GM12891 (cell line): ENCODE measurements around the gene PARS2.

Experiments used
- PAX5 ChIP-seq: IDR thresholded peaks from 2 replicates; pipeline ENCODE4 v1.6.1; 2011; ENCODE audit warnings: low read length, moderate library complexity, mild to moderate bottlenecking; ENCODE audit not compliant: insufficient read depth, severe bottlenecking
- POLR2A ChIP-seq: IDR thresholded peaks from 2 replicates; pipeline ENCODE4 v1.6.1; 2011; ENCODE audit warnings: low read depth, low read length, control low read depth
- POLR2AphosphoS5 ChIP-seq: IDR thresholded peaks from 2 replicates; pipeline ENCODE4 v1.6.1; 2011; ENCODE audit warnings: low read depth, low read length, control low read depth
- SPI1 ChIP-seq: IDR thresholded peaks from 2 replicates; pipeline ENCODE4 v1.6.1; 2011; ENCODE audit warnings: low read depth, low read length, control low read depth
- TAF1 ChIP-seq: IDR thresholded peaks from 2 replicates; pipeline ENCODE4 v1.6.1; 2011; ENCODE audit warnings: low read depth, low read length, control low read depth

DNA sequence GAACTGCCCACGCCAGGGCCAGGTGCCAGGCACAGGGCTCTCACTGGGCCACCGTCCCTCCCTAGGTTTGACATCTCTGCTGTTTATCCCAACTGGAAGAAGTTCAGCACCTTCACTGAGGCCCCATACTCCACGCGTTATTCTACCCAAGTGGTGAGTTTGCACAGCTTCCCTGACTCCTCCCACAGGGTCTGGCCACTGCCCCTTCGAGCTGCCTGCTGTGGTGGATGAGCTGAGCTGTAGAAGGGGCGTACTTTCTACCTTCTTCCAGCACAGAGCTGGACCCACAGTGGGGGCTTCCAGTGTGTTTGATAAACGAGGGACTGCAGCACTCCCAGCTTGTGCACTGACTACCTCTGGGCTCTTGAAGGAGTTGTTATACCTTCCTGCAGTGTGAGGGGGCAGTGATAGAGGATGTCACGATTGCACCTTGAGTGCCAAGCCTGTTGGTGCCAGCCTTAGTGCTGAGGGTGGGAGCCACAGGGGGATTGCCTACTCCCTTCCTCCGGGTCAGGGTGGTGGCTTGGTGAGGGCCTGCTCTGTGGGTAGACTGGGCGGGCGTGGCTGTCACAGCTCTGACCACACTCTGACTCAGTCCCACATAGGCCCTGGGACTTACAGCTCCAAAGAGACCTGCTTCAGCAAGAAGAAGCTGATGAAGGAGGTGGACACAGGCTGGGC lies 42.7 kb upstream of the PARS2 start:
- no peak for TF ChIP-seq SPI1
- no peak for TF ChIP-seq POLR2A
- no peak for TF ChIP-seq TAF1
- no peak for TF ChIP-seq POLR2AphosphoS5
- TF ChIP-seq PAX5 = no peak
